HG03280 (cell line): ENCODE measurements around the gene HOXB7.

Experiments
- ATAC-seq: cut with Tn5 transposase; IDR thresholded peaks from one replicate; pipeline ENCODE4 v1.9.1; 2021; ENCODE audit warnings: mild to moderate bottlenecking, moderate library complexity; ENCODE audit not compliant: unreplicated experiment

The HOXB7 gene

GRCh38 chr17:48569674-48570324 is 41.0 kb downstream of the HOXB7 start:
- ATAC-seq: no peak

GRCh38 chr17:48569240-48569582 is 41.6 kb downstream of the HOXB7 start:
- ATAC-seq: no peak

- no peak for ATAC-seq
Observed at GRCh38 chr17:48568499-48569239, 42.1 kb downstream of the HOXB7 start.

- no peak for ATAC-seq
Observed at GRCh38 chr17:48567646-48568354, 43.0 kb downstream of the HOXB7 start.

GRCh38 chr17:48567209-48567608 is 43.6 kb downstream of the HOXB7 start:
- ATAC-seq: no peak

- ATAC-seq: no peak
Observed at GRCh38 chr17:48566717-48567116, 44.1 kb downstream of the HOXB7 start.

GRCh38 chr17:48565925-48566710 is 44.7 kb downstream of the HOXB7 start:
- no peak for ATAC-seq

GRCh38 chr17:48565022-48565554 is 45.7 kb downstream of the HOXB7 start:
- no peak for ATAC-seq

GRCh38 chr17:48564188-48565021 is 46.4 kb downstream of the HOXB7 start:
- ATAC-seq: no peak

GRCh38 chr17:48563867-48564187 is 47.0 kb downstream of the HOXB7 start:
- ATAC-seq: no peak

- no peak for ATAC-seq
Observed at GRCh38 chr17:48563385-48563838, 47.4 kb downstream of the HOXB7 start.

- ATAC-seq: no peak
Observed at GRCh38 chr17:48562934-48563333, 47.9 kb downstream of the HOXB7 start.

- no peak for ATAC-seq
Observed at GRCh38 chr17:48561884-48562810, 48.7 kb downstream of the HOXB7 start.

- ATAC-seq: no peak
Observed at GRCh38 chr17:48559840-48560817, 50.7 kb downstream of the HOXB7 start.

- ATAC-seq: no peak
Observed at GRCh38 chr17:48559122-48559839, 51.5 kb downstream of the HOXB7 start.

GRCh38 chr17:48558831-48559121 is 52.0 kb downstream of the HOXB7 start:
- no peak for ATAC-seq

GRCh38 chr17:48558057-48558830 is 52.6 kb downstream of the HOXB7 start:
- ATAC-seq: no peak
